ENCODE results near the gene ZFP36L1. TPM values are rescaled to one million over a fixed set of nuclear protein-coding genes. Genes with fewer than 3 reads are reported as not detected.

ZFP36L1 gene
- total RNA-seq, 1 donor from 2014 or later, result 1,405 TPM

DNA sequence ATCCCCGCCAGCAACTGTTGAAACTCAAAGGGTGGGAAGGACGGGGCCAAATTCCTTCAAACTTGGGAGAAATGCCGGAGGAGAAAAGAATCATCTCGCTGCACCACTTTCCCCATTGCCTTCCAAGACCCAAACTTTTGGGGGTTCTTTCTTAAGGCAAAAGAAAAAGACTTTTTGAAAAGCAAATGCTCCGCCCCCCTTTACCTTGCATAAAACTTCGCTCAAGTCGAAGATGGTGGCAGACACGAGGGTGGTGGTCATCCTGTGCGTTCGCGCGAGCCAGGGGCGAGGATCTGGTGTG, 239 bp downstream of the ZFP36L1 start:
- Histone ChIP-seq H3K27ac (peak overlapping the region; percentile 99), H3K4me1 (peaks cover 32% of the 10 kb centered on the region), H3K36me3 (peaks cover 0 to 36% of the 10 kb centered on the region in 2 donors), H3K9me3 (no peaks in the 10 kb centered on the region), H3K4me3 (peak overlapping the region; percentile 84 to 95), H3K27me3 (no peaks in the 10 kb centered on the region)
- TF ChIP-seq, protein P1, sequence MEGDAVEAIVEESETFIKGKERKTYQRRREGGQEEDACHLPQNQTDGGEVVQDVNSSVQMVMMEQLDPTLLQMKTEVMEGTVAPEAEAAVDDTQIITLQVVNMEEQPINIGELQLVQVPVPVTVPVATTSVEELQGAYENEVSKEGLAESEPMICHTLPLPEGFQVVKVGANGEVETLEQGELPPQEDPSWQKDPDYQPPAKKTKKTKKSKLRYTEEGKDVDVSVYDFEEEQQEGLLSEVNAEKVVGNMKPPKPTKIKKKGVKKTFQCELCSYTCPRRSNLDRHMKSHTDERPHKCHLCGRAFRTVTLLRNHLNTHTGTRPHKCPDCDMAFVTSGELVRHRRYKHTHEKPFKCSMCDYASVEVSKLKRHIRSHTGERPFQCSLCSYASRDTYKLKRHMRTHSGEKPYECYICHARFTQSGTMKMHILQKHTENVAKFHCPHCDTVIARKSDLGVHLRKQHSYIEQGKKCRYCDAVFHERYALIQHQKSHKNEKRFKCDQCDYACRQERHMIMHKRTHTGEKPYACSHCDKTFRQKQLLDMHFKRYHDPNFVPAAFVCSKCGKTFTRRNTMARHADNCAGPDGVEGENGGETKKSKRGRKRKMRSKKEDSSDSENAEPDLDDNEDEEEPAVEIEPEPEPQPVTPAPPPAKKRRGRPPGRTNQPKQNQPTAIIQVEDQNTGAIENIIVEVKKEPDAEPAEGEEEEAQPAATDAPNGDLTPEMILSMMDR (IDR thresholded peaks at IDR 0.05), result no peak
- TF ChIP-seq POLR2A (IDR thresholded peaks at IDR 0.05) (no peak), POLR2AphosphoS5 (IDR thresholded peaks at IDR 0.05; ENCODE audit: insufficient read depth in 1 of 2, low read depth in 1 of 2) (no peak)
- DNase-seq (ENCODE audit: extremely low spot score in 2 of 2), result no peak
- intact Hi-C loops (cut with DNase I), result loop anchor here (5.0 kb wide), 4 partner anchors 110 to 850 kb away; no protein-coding TSS in a partner anchor

DNA sequence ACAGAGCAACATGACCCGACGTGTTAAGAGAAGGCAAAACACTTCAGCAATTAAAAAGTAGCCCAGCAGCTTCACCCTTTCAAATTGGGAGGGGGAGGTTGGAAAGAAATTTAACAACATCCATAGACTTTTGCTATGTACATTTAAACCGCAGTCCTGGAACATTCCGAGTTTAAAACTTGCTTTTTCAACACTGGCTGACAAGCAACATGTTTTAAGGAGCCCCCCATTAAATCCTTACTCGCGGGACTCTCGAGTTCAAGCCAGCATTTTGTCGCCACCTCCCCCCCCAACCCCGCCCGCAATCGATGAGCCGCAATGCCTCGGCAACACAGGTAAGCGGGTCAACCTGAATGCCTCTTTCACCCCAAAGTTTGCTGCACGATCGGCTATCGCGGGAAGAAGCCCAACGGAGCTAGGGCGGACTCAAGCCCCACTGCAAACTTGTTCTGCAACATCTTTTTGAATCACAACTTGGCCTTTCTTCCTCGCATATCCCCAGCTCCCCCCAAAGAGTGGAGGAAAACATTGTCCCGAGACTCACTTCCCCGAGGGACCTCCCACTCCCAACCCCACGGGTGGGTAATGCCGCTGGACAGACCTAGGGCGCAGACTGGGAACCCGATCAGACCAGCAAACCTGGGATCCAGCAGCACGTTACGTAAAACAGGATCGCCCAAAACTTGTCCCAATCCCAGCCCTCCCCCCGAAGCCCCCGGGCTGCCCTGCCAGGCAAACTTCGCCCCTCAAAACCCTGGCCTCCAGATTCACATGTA, 777 bp downstream of the ZFP36L1 start:
- H3K4me3 ChIP-seq, result peak overlapping the region; percentile 84 to 95
- H3K27ac ChIP-seq, result peak overlapping the region; percentile 99
- no peaks in the 10 kb centered on the region for H3K27me3 ChIP-seq
- intact Hi-C loops (cut with DNase I), result loop anchor here (2.0 to 5.0 kb wide), 5 partner anchors 110 to 850 kb away; no protein-coding TSS in a partner anchor
- H3K4me1 ChIP-seq, result peaks cover 37% of the 10 kb centered on the region
- no peaks in the 10 kb centered on the region for H3K9me3 ChIP-seq
- TF ChIP-seq POLR2A (IDR thresholded peaks at IDR 0.05), result no peak
- no peak for TF ChIP-seq POLR2AphosphoS5 (IDR thresholded peaks at IDR 0.05; ENCODE audit: insufficient read depth in 1 of 2, low read depth in 1 of 2)
- DNase-seq (ENCODE audit: extremely low spot score in 2 of 2), result peak; percentile 88 to 89
- peaks cover 0 to 41% of the 10 kb centered on the region in 2 donors for H3K36me3 ChIP-seq

DNA sequence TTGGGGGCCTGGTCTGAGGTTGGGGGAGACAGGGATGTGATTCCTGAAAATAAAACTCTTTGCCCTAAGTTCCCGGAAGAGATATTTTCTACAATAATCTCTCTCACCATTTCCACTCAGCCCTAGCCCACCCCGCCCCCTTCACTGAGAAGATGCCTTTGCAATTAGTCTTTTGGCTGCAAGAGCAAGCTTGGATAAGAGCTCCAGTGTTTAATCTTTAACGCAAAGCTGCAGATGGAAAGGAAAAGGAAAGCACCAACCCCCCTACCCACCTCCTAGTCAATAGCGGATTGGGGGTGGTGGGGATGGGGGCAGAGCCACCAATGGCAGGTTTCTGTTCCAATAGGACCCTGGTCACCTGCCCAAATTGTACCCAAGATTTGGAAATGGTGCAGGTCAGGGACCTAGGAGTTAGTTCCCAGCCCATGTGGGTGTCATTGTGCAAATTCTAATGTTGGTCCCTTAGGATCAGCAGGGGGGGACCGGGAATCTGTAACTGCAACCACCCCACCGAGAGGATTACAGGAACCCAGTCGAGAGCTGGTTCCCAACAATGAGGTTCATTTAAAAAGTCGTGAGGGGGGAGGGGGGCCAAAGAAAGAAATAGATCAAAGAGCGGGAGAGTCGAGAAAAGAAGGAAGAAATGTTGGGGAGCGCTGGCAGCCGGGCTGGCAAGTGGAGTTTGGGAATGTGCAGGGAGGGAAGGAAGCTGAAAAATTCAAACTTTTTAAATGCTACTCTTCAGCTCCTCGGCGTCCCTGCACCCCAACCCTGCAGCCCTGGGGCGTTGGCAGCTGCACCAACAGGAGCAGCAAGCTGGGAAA, 1.6 kb downstream of the ZFP36L1 start:
- intact Hi-C loops (cut with DNase I), result loop anchor here (2.0 to 5.0 kb wide), 5 partner anchors 109 to 849 kb away; no protein-coding TSS in a partner anchor
- H3K9me3 ChIP-seq, result no peaks in the 10 kb centered on the region

DNA sequence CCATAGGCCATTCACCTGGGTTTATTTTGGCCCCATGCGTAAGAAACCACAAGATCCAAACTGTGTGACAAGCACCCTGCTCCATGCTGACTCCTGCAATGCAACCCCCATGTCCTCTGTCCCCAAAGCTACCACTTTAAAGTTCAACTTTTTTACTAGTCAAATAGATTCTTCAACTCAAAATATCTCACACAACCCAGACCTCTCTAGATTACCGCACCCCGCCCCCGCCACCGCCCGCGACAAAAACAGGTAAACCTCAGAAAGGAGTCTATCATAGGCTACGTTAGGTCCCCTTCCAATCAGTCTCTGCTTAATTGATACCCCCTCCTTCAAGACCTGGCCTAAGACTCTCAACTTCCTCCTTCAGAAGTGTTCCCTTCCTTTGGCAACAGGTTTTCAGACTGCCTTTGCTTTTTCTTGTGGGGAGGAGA, 2.2 kb downstream of the ZFP36L1 start:
- Histone ChIP-seq H3K9me3 (no peaks in the 10 kb centered on the region), H3K4me1 (peaks cover 38% of the 10 kb centered on the region), H3K27ac (peak overlapping the region; percentile 99), H3K36me3 (peaks cover 0 to 45% of the 10 kb centered on the region in 2 donors), H3K27me3 (no peaks in the 10 kb centered on the region), H3K4me3 (peak overlapping the region; percentile 84 to 95)
- peak in 1 of 2 donors; percentile 87 for DNase-seq (ENCODE audit: extremely low spot score in 2 of 2)
- intact Hi-C loops (cut with DNase I), result loop anchor here (2.0 to 5.0 kb wide), 5 partner anchors 108 to 848 kb away; no protein-coding TSS in a partner anchor
- no peak for TF ChIP-seq POLR2AphosphoS5 (IDR thresholded peaks at IDR 0.05; ENCODE audit: insufficient read depth in 1 of 2, low read depth in 1 of 2)

More for the DNA sequence above, 1.6 kb downstream of the ZFP36L1 start:
- Histone ChIP-seq H3K4me1 (peaks cover 37% of the 10 kb centered on the region), H3K27ac (peak overlapping the region; percentile 99), H3K27me3 (no peaks in the 10 kb centered on the region), H3K36me3 (peaks cover 0 to 45% of the 10 kb centered on the region in 2 donors), H3K4me3 (peak overlapping the region; percentile 84 to 95)
- TF ChIP-seq, protein P1 (IDR thresholded peaks at IDR 0.05), result no peak
- no peak for TF ChIP-seq POLR2A (IDR thresholded peaks at IDR 0.05)
- TF ChIP-seq POLR2AphosphoS5 (IDR thresholded peaks at IDR 0.05; ENCODE audit: insufficient read depth in 1 of 2, low read depth in 1 of 2), result peak in 1 of 2 donors; percentile 43
- DNase-seq (ENCODE audit: extremely low spot score in 2 of 2), result no peak

DNA sequence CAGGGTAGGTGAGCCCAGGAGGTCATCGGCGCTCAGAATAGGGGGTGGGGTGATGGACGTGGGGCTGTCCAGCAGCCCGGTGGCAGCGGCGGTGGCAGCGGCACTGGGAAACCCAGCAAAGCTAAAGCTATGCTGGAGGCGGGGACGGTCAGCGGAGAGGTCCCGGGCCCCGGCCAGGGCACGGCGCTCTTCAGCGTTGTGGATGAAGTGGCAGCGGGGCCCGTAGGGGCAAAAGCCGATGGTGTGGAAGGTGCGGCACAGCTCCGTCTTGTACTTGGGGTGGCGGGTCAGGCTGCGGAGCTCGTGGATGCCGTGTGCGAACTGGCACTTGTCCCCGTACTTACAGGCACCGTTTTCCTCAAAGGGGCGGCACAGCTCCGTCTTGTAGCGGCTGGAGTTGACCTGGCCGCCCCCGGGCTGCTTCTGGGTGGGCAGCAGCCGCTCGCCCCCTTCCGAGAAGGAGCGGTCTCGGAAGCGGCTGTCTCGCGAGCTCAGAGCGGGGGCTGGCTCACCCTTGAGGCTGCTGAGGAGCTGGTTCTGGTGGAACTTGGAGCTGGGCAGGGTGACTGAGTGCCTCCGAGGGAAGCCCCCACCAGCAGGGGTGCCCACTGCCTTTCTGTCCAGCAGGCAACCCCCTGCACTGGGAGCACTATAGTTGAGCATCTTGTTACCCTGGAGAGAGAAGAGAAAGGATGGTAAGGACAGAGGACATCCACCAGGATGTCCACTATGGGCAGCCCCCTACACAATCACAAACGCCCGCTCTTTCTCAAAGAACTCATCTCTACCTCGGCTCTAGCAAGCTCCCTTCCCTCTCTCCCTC, 2.8 kb downstream of the ZFP36L1 start:
- peak overlapping the region; percentile 84 to 95 for H3K4me3 ChIP-seq
- no peaks in the 10 kb centered on the region for H3K9me3 ChIP-seq
- DNase-seq (ENCODE audit: extremely low spot score in 2 of 2), result peak; percentile 90 to 92
- H3K27ac ChIP-seq, result peak overlapping the region; percentile 99
- intact Hi-C loops (cut with DNase I), result loop anchor here (2.0 to 5.0 kb wide), 5 partner anchors 108 to 848 kb away; no protein-coding TSS in a partner anchor
- H3K4me1 ChIP-seq, result peaks cover 43% of the 10 kb centered on the region
- peaks cover 0 to 45% of the 10 kb centered on the region in 2 donors for H3K36me3 ChIP-seq
- H3K27me3 ChIP-seq, result no peaks in the 10 kb centered on the region
- TF ChIP-seq POLR2AphosphoS5 (IDR thresholded peaks at IDR 0.05; ENCODE audit: insufficient read depth in 1 of 2, low read depth in 1 of 2), result peak in 1 of 2 donors; percentile 95
- TF ChIP-seq, protein P1 (IDR thresholded peaks at IDR 0.05), result no peak

Data from vagina (tissue), 2 donors.